BE2C (cell line): ENCODE results near the gene IFIH1.

Experiments used
- DNase-seq: peaks from one replicate; pipeline ENCODE4 v3.0.0-alpha.2; 2020
- H3K27me3 ChIP-seq: fragments of 250-450 bp; sonication (Bioruptor Pico); 2 replicates; pipeline ENCODE4 v1.5.1; 2020; ENCODE audit warnings: mild to moderate bottlenecking
- H3K36me3 ChIP-seq: fragments of 250-450 bp; sonication (Bioruptor Pico); 2 replicates; pipeline ENCODE4 v1.5.1; 2020; ENCODE audit warnings: mild to moderate bottlenecking
- H3K4me1 ChIP-seq: fragments of 250-450 bp; sonication (Bioruptor Pico); 2 replicates; pipeline ENCODE4 v1.5.1; 2020
- H3K4me3 ChIP-seq: 2 replicates; pipeline ENCODE4 v1.5.1; 2011; ENCODE audit warnings: low read depth, low read length
- H3K9me3 ChIP-seq: fragments of 250-450 bp; sonication (Bioruptor Pico); 2 replicates; pipeline ENCODE4 v1.5.1; 2020
- CTCF ChIP-seq: IDR thresholded peaks from 2 replicates; pipeline ENCODE4 v1.5.1; 2012; ENCODE audit warnings: mild to moderate bottlenecking, low read depth, low read length

IFIH1 gene

GRCh38 chr2:162226836-162227235 is 91.6 kb downstream of the IFIH1 start:
- H3K4me1 ChIP-seq, result no peaks in the 10 kb centered on the region
- DNase-seq, result no peak
- H3K27me3 ChIP-seq, result no peaks in the 10 kb centered on the region
- H3K36me3 ChIP-seq, result no peaks in the 10 kb centered on the region
- TF ChIP-seq CTCF, result no peak
- no peaks in the 10 kb centered on the region for H3K9me3 ChIP-seq
- no peak overlapping the region for H3K4me3 ChIP-seq

- DNase-seq, result peak; percentile 39
- Histone ChIP-seq H3K36me3 (no peaks in the 10 kb centered on the region), H3K4me3 (no peak overlapping the region), H3K27me3 (no peaks in the 10 kb centered on the region), H3K4me1 (no peaks in the 10 kb centered on the region), H3K9me3 (no peaks in the 10 kb centered on the region)
- TF ChIP-seq CTCF, result peak; percentile 75
Measured at GRCh38 chr2:162221064-162221463, 97.4 kb downstream of the IFIH1 start.

- Histone ChIP-seq H3K27me3 (no peaks in the 10 kb centered on the region), H3K4me1 (no peaks in the 10 kb centered on the region), H3K36me3 (no peaks in the 10 kb centered on the region), H3K4me3 (no peak overlapping the region), H3K9me3 (no peaks in the 10 kb centered on the region)
- no peak for DNase-seq
- TF ChIP-seq CTCF, result no peak
Measured at GRCh38 chr2:162220368-162220767, 98.1 kb downstream of the IFIH1 start.

- Histone ChIP-seq H3K4me3 (no peak overlapping the region), H3K9me3 (no peaks in the 10 kb centered on the region)
- TF ChIP-seq CTCF, result no peak
Measured at GRCh38 chr2:162219426-162219825, 99.1 kb downstream of the IFIH1 start.

GRCh38 chr2:162217598-162217997 is 100.9 kb downstream of the IFIH1 start:
- DNase-seq, result no peak
- no peaks in the 10 kb centered on the region for H3K36me3 ChIP-seq
- no peak for TF ChIP-seq CTCF
- no peaks in the 10 kb centered on the region for H3K9me3 ChIP-seq
- no peaks in the 10 kb centered on the region for H3K4me1 ChIP-seq
- H3K27me3 ChIP-seq, result no peaks in the 10 kb centered on the region
- no peak overlapping the region for H3K4me3 ChIP-seq

More at GRCh38 chr2:162219426-162219825, 99.1 kb downstream of the IFIH1 start:
- Histone ChIP-seq H3K4me1 (no peaks in the 10 kb centered on the region), H3K27me3 (no peaks in the 10 kb centered on the region), H3K36me3 (no peaks in the 10 kb centered on the region)
- no peak for DNase-seq
